ENCODE measurements around the gene GPRC5A. TPM values are rescaled to one million over a fixed set of nuclear protein-coding genes. Genes with fewer than 3 reads are reported as not detected.

The GPRC5A gene
- total and polyA plus RNA-seq, 2 donors (not counting 3 experiments of a cell fraction or from before 2014, with no cell fraction given): 22.7 to 86.4 TPM

DNA sequence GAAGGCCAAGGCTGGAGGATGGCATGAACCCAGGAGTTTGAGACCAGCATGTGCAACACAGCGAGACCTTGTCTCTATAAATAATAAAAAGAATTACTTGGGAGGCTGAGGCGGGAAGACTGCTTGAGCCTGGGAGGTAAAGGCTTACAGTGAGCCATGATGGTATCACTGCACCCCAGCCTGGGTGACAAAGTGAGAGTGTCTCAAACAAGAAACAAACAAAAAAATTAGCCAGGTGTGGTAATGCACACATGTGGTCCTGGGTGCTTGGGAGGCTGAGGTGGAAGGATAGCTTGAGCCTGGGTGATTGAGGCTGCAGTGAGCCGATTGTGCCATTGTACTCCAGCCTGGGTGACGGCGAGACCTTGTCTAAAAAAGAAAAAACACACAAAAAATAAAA is 1.7 kb upstream of the GPRC5A start:
- Histone ChIP-seq H3K9ac (replicated peaks; ENCODE audit: extremely low read depth, insufficient read depth, low read length) (no peak overlapping the region), H3K79me2 (ENCODE audit: control insufficient read depth, insufficient read depth, low read length) (peaks cover 9% of the 10 kb centered on the region), H3K4me3 (replicated peaks in 1 of 3; ENCODE audit: insufficient read depth in 1 of 3, low read depth in 1 of 3, low read length in 3 of 3) (no peak overlapping the region), H4K20me1 (replicated peaks; ENCODE audit: control insufficient read depth, extremely low read depth, insufficient read depth, low read length) (no peaks in the 10 kb centered on the region), H3K27ac (ENCODE audit: insufficient read depth, low read depth, low read length) (no peak overlapping the region), H3K4me1 (ENCODE audit: control insufficient read depth, extremely low read depth, insufficient read depth, low read length) (peaks cover 22% of the 10 kb centered on the region), H3K36me3 (ENCODE audit: control insufficient read depth in 2 of 2, extremely low read depth in 1 of 2, insufficient read depth in 2 of 2, low read length in 2 of 2) (no peaks in the 10 kb centered on the region), H3K27me3 (ENCODE audit: control insufficient read depth in 2 of 2, insufficient read depth in 2 of 2, low read length in 2 of 2) (no peaks in the 10 kb centered on the region), H3K4me2 (ENCODE audit: insufficient read depth, low read length) (no peak overlapping the region), H2AFZ (ENCODE audit: low read depth, low read length) (no peak overlapping the region), H3K9me3 (replicated peaks; ENCODE audit: control insufficient read depth, insufficient read depth, low read length) (no peaks in the 10 kb centered on the region), H3K9me1 (replicated peaks; ENCODE audit: control insufficient read depth, extremely low read depth, insufficient read depth, low read length) (no peaks in the 10 kb centered on the region)
- DNase-seq (ENCODE audit: low read depth, low spot score): no peak
- ChIA-PET CTCF (interaction anchor here (1.4 to 4.2 kb wide), 4 partner anchors 17 to 76 kb away, joined by 4 to 106 read pairs (median 27); partner anchors contain the start of gene DDX47), POLR2A (no interaction called here)
- BruUV-seq (replicated peaks): no TSS peak
- no peak for FAIRE-seq
- dilution Hi-C loops (cut with MboI; ENCODE audit: extremely low pct_ligation_motif_present, low sequenced_read_pairs) (no loop called here), intact Hi-C loops (cut with micrococcal nuclease) (loop anchor here (2.0 to 5.0 kb wide), 2 partner anchors 17 to 102 kb away; partner anchors contain the start of gene APOLD1)
- TF ChIP-seq CTCF (IDR thresholded peaks at IDR 0.05; ENCODE audit: extremely low read depth in 1 of 2, insufficient read depth in 1 of 2, low read depth in 1 of 2, low read length in 2 of 2) (no peak), JUN (IDR thresholded peaks at IDR 0.05; ENCODE audit: borderline replicate concordance, insufficient read depth, insufficient read length, low read depth) (no peak), GATA2 (IDR thresholded peaks at IDR 0.05; ENCODE audit: insufficient read depth, insufficient read length, low read depth, low read length) (no peak), POLR2AphosphoS5 (IDR thresholded peaks at IDR 0.05; ENCODE audit: insufficient read depth, low read depth, low read length) (no peak), EZH2 (IDR thresholded peaks at IDR 0.05; ENCODE audit: borderline replicate concordance, low read depth, low read length, severe bottlenecking) (no peak), MYC (IDR thresholded peaks at IDR 0.05; ENCODE audit: low read depth, low read length) (no peak), FOS (IDR thresholded peaks at IDR 0.05; ENCODE audit: borderline replicate concordance, insufficient read depth, low read length) (no peak), POLR2A (IDR thresholded peaks at IDR 0.05; ENCODE audit: low read depth, low read length) (no peak)
